GM21367 (cell line): ENCODE measurements around the gene DOCK11.

ENCODE experiments used
- ATAC-seq: cut with Tn5 transposase; IDR thresholded peaks from one replicate; pipeline ENCODE4 v1.9.1; 2021; ENCODE audit not compliant: unreplicated experiment

DOCK11 gene

DNA sequence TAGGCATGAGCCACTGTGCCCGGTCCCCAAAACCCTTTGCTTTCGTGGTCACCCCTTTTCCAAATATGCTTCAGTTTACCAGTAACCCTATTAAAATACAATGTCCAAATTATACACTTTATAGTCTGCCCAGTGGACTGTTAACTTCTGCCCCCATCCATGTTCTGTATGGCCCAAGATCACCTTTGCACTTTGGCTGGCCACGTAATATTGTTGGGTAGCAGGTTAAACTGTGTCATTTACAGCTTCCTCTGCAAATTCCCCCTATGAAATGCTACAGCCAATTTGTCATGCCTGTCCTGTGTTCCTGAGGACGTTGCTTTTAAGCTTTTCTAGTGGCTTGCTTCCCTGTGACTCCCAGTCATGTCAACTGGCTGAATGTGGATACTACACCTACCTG lies 130.7 kb downstream of the DOCK11 start:
- no peak for ATAC-seq

DNA sequence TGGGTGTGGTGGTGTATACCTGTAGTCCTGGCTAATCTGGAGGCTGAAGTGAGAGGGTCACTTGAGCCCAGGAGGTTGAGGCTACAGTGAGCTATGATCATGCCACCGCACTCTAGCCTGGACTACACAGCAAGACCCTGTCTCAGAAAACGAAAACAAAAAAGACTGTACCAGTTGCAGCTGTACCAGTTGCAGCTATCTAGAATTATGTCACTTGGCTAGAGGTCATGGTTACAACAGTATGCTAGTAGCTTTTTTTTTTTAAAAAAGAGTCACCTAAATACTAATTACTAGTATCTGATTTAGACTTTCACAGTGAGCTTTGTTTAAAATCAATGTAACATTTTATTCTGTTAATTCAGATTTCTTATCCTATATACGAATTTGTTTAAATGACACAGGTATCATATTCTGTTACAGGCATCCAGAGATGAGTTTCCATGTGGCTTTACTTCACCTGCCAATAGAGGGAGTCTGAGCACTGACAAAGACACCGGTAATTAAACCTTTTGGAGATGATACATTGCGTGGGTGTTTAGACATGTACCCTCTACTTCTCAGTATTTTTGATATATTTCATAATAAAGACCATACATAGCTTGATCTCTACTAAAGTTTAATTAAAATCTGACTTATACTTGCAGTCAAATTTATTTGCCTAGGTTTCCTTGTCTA lies 131.6 kb downstream of the DOCK11 start:
- no peak for ATAC-seq

DNA sequence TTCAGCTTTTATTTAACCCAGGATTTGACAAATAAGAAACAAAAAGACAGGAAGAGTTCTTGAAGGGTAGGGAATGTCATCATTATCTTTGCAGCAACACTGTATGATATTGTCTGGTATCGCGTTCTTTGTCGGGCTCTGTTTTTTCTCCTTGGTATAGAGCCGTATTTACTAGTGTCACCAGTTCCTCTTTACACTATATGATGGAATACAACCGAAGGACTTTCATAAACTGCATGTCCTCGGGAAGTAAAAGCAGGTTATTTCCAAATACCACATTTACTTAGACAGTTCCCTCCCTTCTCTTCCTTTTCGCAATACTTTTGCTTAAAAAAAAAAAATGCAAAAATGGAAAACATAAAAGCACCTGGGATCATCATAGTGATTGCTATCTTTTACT lies 135.2 kb downstream of the DOCK11 start:
- ATAC-seq, result no peak

DNA sequence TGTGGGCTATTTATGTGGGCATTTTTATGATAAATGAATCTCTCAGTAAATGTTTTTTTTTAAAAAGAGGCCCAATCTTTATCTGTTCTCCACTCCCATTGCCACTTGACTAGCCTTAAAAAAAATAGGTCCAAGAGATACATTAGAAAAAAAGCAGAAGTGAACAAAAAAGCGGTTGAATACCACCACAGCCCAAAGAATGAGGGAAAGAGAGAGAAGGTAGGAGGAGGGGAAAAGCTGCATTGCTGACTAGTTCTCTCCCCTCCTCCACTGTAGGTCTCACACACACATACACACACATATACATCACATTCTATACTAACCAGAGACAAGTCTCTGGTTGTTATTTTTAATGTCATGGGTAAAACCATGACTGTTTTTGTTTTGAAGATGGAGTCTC lies 136.0 kb downstream of the DOCK11 start:
- no peak for ATAC-seq

DNA sequence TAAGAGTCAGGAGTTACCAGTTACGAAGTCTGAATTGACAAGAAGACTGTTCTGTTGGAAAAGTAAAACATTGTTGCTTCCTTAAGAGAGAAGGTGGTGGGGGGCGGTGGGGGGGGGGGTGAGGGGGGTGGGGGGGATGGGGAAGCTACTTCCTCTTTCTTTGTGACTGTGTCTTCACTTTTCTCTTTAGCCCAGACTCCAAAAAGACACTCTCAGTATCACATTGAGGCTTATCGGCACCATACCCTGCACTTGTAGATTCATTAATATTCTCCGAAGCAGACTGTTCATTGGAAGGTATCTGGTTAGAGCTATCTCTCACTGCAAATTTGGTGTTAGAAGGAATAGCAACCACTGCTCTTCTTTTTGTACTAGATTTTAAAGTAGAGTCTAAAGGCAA lies 137.2 kb downstream of the DOCK11 start:
- no peak for ATAC-seq

DNA sequence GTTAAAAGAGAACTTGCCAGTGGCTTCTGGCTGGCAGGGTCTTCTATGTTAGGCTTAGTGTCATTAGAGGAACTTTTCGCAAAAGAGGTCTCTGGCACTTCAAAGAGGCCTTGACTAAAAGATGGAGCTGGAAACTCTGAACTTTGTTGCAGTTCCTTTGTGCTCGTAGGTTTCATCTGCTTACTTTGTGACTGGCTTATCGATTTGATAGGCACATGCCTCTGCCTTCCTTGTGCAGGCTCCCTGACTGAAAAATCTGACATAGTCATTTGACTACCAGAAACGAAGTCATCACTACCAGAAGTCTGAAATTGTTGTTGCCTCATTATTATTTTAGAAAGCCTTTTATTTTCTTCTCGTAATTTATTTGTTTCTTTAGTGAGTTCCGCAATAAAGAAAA lies 137.9 kb downstream of the DOCK11 start:
- ATAC-seq, result no peak

DNA sequence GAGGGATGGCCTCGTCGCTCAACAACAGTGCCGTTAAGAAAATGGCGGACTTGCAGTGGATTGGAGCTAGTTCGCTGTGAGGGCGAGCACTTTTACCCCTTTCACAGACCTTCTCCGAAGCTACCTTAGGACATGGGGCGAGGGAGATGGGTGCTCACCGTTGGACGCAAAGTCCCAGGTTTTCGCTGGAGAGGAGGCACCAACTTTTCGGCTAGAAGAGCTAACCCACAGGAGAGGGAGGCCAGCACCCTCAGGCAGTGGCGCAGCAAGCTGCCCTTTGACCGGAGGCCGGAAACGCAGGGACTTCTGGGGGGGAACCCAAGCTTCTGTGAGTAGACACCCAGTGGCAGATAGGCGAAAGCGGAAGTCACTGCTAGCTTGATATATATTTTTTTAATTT lies 138.7 kb downstream of the DOCK11 start:
- no peak for ATAC-seq

DNA sequence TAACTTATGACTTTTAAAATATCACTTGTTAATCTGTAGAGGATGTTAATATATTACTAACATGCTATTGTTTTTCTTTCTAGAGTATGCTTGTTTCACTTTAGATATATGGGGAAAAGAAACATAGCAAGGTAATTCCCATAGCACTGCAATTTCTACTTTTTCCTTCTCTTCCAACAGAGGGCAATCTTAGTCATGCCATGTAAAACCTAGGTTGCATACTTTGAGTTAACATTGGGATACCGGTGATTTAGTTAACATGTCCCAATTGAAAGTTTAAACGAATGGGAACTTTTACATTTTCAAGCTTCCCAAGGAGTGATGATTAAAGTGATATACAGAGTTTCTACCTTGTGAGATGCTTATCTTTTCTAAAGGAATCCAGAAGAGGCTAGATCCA lies 142.4 kb downstream of the DOCK11 start:
- ATAC-seq, result no peak

DNA sequence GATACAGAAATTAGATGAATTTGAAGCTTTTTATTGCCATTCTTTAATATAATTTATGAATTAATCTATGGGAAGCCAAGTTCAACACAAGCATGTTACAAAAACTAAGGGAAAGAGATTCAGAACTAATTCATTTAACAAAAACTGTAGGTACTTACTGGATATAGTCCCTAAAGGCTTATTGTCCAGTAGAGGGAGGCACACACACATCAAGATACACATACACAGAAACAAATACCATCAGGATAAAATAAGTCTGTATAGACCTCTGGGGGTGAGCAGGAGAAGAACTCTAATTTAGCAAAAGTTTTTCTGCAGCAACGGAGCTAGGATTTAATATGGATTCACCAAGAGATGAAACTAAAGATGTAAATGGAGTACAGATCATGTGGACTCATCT lies 148.8 kb downstream of the DOCK11 start:
- no peak for ATAC-seq

DNA sequence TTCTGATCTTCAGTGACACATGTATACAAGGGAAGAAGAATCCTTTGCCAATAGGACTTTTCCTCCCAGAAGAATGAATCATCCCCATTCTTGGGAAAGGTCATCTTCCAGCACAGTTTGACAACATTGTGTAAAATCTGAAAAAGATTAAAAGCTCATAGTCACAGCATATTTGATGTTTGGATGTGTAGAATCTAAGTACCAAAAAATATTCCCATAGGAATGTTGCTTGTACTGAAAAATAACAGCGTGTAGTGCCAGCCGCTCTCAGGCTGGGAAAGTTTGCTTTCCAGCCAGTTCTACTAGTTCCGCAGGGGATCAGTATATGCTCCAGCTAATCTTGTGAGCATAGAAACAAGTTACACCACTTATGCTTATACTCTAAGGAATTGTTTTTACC lies 157.1 kb downstream of the DOCK11 start:
- ATAC-seq, result no peak

DNA sequence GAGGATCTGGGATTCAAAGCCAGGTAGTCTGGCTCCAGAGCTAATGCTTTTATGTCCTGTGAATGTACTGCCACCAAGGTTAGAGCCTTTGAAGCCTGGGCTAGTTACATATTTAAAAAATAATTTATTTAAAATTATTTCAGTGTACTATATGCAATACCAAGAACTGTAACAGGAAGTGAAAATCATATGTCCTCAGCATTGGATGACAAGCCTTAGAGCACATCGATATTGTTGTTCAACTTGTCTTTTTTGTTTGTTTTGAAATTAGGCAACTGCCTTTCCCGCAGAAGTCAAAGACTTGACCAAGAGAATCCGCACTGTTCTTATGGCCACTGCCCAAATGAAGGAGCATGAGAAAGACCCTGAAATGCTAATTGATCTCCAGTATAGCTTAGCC lies 158.7 kb downstream of the DOCK11 start:
- ATAC-seq, result no peak

DNA sequence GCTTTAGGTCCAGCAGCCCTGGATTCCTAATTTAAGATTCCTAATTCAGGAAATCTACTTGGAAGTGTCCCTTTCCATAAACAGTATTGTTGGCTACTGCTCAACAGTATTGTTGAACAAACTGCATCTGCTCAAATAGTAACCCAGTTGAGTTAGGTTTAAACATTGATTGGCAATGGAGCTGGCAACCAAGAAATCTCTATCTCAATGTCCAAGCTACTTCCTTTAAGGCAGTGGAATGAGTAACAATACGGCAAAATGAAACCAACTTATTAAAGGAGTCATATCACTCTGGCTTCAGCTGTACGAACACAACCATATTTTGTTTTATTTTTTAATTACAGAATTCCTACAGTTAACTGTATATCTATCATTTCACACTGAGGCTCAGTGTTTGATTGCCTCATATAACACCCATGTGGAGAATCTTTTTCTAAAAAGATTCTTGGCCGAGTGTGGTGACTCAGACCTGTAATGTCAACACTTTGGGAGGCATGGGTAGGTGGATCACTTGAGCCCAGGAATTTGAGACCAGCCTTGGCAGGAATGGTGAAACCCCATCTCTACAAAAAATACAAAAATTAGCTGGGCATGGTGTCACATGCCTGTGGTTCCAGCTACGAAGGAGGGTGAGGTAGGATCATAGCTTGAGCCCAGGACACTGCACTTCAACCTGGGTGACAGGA lies 160.1 kb downstream of the DOCK11 start:
- ATAC-seq, result no peak

DNA sequence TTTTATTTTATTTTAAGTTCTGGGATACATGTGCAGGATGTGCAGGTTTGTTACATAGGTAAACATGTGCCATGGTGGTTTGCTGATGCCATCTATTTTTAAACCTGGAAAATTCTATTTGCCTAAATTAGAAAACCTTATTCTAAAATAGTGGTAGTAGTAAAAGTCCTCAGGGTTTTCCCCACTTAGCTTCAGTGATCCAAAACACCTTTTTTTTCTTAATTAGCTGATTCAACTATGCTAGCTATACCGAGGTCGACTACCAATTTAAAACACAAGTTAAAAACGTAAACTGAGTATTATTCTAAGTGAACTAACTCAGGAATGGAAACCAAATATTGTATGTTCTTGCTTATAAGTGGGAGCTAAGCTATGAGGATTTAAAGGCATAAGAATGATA lies 161.8 kb downstream of the DOCK11 start:
- ATAC-seq, result no peak

DNA sequence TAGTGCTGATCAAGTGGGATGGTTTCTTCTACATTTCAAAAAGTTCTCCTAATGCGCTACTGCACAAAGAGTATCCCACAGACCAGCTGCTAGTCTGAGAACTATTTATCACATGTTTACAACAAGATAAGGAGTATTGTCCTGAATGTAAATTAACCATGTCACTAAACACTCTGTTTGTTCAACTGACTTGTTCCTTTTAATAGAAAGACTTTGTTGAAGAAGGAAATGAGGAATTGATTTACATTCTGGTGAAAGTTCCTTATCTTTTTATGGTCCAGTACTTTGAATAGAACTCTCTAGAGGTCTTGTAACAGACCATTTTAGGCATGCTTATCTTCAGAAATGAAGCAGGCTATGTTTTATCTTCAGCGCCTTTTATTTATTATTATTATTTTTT lies 164.5 kb downstream of the DOCK11 start:
- ATAC-seq, result no peak

DNA sequence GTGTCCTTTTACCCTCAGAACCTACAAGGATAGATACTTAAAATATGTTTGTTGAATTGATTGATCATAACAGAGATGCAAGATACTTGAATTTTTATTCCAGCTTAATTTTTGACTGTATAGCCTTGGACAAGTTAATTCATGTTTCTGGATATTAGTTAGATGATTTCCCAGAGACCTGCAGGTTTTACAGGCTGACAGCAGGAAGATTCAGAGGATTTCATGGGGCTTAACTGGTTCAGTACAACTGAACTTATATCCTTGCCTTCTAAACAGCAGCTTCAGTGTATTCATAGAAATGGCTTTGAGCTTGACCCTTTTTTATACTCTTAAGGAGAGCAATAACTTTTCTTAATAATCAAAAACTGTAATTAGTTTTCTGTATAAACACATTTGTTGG lies 169.6 kb downstream of the DOCK11 start:
- no peak for ATAC-seq

DNA sequence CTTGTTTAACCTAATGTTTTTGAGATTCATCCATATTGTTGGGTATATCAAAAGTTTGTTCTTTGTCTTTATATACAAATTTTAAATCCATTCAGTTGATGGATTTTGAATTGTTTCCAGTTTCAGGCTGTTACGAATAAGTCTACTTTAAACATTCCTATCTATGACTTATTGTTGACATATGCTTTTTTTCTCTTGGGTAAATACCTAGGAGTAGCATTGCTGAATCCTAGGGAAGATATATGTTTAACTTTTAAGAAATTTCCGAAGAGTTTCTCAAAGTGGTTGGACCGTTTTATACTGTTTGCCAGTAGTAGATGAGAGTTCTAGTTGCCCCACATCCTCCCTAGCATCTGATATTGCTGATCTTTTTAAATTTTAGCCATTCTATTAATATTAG lies 170.9 kb downstream of the DOCK11 start:
- ATAC-seq, result no peak

DNA sequence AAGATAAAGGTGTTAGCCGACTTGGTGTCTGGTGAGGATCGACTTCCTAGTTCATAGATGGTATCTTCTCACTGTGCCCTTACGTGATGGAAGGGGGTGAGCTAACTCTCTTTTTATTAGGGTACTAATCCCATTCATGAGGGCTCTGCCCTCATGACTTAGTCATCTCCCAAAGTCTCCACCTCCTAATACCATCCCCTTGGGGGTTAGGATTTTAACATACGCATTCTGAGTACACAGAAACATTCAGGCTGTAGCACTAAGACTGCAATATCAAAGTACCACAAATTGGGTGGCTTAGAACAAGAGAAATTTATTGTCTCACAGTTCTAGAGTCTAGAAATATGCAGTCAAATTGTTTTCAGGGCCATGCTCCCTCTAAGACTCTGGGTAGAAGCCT lies 173.8 kb downstream of the DOCK11 start:
- no peak for ATAC-seq

DNA sequence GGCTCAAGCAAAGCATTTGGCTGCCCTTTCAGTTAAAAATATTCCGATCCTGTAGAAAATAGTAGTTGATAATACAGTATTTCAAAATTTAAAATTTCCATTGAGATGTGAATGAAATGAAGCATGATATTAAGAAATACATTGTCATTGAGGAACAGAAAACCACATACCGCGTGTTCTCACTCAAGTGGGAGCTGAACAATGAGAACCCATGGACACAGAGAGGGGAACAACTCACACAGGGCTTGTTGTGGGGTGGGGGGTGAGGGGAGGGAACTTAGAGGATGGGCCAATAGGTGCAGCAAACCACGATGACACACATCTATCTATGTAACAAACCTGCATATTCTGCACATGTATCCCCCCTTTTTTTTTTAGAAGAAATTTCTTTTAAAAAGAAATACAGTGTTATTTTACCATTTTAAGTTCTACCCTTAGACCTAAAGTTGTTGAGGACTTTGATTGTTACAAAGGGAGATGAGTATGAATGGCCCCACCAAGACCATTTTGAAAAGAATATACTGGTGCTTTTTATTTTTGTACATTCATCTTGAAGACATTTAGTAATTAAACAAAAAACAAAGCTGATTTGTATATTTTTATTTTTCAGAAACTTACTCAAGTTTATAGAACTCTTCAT lies 179.8 kb downstream of the DOCK11 start:
- no peak for ATAC-seq

DNA sequence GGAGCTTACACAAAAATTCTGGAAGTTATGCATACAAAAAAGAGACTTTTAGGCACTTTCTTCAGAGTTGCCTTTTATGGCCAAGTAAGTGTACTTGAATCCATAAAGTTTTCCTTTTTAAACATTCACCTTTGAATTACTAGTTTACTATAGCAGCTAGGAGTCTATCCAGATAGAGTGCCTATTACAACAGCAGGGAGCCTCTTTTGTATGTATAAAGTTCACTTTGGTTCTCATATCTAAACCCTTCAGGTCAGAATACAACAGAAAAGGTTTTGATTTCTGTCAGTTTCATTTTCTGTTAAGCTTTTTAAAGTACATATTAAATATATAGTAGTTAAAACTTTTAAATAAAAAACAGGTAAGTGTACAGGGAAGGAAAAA lies 180.3 kb downstream of the DOCK11 start:
- no peak for ATAC-seq

DNA sequence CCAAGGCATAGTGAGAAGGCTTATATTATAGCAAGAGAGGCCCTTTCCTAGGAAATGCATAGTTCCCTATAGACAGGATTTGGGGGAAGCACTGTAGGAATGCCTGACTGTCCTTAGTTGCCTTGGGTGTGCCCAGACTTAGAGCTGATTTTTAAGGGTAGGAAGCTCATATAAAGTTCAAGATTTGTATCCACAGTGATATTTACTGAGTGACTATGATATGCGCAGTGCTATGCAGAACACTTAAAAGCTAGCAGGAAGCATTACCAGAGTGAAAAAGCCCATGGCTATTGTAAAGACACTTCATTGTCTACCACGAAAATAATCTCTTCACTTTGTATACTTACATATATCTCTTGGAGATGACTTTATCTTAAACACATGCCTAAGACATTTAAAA lies 181.7 kb downstream of the DOCK11 start:
- no peak for ATAC-seq

DNA sequence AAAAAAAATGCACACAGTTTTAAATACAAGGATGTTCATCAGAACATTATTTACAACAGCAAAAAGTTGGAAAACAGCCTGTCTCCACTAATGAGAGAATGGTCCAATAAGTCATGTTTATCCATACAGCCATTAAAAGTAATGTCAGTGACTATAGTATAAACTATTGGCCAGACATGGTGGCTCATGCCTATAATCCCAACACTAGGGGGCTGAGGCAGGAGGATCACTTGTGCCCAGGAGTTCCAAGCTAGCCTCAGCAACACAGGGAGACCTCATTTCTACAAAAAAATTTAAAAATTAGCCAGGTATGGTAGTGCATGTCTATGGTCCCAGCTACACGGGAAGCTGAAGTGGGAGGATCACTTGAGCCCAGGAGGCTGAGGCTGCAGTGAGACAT lies 183.7 kb downstream of the DOCK11 start:
- ATAC-seq, result no peak

DNA sequence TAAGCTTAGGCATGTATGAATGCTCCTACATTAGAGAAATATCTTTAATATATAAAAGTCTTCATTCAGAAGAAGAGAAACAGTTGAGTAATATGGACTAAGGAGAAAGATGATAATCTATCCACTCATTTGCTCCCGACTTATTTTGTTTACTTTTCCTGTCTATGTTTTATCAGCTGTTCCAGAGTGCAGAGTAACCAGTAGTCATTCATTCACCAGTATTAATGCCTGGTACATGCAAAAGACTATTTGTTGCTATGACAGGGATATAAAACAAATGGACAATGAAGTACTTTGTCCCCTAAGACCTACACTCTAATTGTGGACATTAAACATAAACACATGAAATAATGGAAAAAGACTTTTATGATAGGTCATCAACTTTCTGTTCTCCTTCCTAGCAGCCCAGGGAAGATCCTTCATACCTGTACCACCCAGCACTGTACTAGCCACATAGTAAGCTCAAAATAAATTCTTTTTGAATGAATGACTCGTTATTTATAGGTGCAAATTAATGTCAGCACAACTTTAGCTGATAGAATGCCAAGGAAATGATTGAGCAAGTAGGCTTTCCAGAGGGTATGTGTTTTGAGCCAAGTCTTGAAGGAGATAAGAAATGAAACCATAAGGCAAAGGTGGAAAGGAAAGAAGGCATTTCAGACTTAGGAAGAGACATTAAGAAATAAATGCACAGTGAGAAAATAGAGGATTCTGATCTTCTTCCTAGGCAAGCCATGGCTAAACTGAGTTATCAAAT lies 186.8 kb downstream of the DOCK11 start:
- no peak for ATAC-seq
